ENCODE data around the gene VOPP1.

Gene VOPP1

GRCh38 chr7:55592492-55592891 is 20.2 kb upstream of the VOPP1 start:
- TF ChIP-seq EZH2phosphoT487 (IDR thresholded peaks at IDR 0.05; ENCODE audit: borderline replicate concordance): no peak
- TF ChIP-seq, protein P1, sequence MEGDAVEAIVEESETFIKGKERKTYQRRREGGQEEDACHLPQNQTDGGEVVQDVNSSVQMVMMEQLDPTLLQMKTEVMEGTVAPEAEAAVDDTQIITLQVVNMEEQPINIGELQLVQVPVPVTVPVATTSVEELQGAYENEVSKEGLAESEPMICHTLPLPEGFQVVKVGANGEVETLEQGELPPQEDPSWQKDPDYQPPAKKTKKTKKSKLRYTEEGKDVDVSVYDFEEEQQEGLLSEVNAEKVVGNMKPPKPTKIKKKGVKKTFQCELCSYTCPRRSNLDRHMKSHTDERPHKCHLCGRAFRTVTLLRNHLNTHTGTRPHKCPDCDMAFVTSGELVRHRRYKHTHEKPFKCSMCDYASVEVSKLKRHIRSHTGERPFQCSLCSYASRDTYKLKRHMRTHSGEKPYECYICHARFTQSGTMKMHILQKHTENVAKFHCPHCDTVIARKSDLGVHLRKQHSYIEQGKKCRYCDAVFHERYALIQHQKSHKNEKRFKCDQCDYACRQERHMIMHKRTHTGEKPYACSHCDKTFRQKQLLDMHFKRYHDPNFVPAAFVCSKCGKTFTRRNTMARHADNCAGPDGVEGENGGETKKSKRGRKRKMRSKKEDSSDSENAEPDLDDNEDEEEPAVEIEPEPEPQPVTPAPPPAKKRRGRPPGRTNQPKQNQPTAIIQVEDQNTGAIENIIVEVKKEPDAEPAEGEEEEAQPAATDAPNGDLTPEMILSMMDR (conservative IDR thresholded peaks at IDR 0.05; ENCODE audit: low read length): no peak
- H3K27me3 ChIP-seq (ENCODE audit: insufficient read depth, low read length, poor library complexity, severe bottlenecking): no peaks in the 10 kb centered on the region
- no peaks in the 10 kb centered on the region for H3K9me2 ChIP-seq (replicated peaks; ENCODE audit: low read depth, low read length)
- no peak overlapping the region for H3K9ac ChIP-seq (ENCODE audit: low read depth, low read length, poor library complexity, severe bottlenecking)
- H3K9me3 ChIP-seq (ENCODE audit: insufficient read depth, low read depth, low read length): no peaks in the 10 kb centered on the region
- H3K4me3 ChIP-seq (ENCODE audit: low read length, poor library complexity, severe bottlenecking): no peak overlapping the region
- H4K20me1 ChIP-seq (ENCODE audit: insufficient read depth, low read length, poor library complexity, severe bottlenecking): no peaks in the 10 kb centered on the region
- H3K79me2 ChIP-seq (ENCODE audit: insufficient read depth, low read length): no peaks in the 10 kb centered on the region
- H2AFZ ChIP-seq (ENCODE audit: low read length): no peak overlapping the region
- no peaks in the 10 kb centered on the region for H3F3A ChIP-seq (ENCODE audit: low read depth)
- H3K4me2 ChIP-seq (ENCODE audit: low read depth, low read length, poor library complexity, severe bottlenecking): no peak overlapping the region
- H3K36me3 ChIP-seq (ENCODE audit: insufficient read depth, low read length): no peaks in the 10 kb centered on the region
- no peaks in the 10 kb centered on the region for H3K4me1 ChIP-seq (ENCODE audit: insufficient read depth, low read length, poor library complexity, severe bottlenecking)

DNA sequence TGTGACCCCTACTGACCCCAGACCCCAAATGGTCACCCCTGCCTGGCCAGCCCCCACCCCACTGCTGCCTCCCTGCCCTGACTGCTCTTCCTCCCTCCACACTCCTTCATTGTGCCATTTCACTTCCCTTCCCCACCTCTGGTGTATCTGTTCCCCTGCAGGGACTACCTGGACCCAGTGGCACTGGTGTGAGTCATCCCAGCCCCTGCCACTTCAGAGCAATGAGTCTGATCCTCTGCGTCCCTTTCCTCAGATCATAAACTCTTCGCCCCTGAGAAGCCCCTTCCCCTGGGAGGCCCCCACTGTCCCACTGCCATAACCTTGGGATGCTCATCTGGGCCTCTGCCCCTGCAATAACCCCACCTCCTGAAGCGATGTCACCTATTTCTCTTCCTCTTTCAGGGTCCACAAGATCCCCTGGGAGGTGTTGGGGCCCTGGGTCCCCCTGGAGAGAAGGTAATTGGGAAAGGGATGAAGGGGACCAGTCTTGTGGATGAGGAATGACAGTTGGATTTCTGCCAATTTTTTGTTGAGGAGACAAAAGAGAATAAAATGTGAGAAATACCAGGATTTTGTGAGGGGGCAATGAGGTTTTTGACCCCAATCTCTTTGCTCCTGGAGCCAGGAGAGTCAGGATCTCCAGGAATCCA is 19.1 kb upstream of the VOPP1 start:
- H3K36me3 ChIP-seq (ENCODE audit: insufficient read depth, low read length): no peaks in the 10 kb centered on the region
- no peak overlapping the region for H2AFZ ChIP-seq (ENCODE audit: low read length)
- H3F3A ChIP-seq (ENCODE audit: low read depth): no peaks in the 10 kb centered on the region
- no peaks in the 10 kb centered on the region for H3K4me1 ChIP-seq (ENCODE audit: insufficient read depth, low read length, poor library complexity, severe bottlenecking)
- no peaks in the 10 kb centered on the region for H3K9me2 ChIP-seq (replicated peaks; ENCODE audit: low read depth, low read length)
- H3K27me3 ChIP-seq (ENCODE audit: insufficient read depth, low read length, poor library complexity, severe bottlenecking): no peaks in the 10 kb centered on the region
- H3K4me2 ChIP-seq (ENCODE audit: low read depth, low read length, poor library complexity, severe bottlenecking): no peak overlapping the region
- H3K4me3 ChIP-seq (ENCODE audit: low read length, poor library complexity, severe bottlenecking): no peak overlapping the region
- TF ChIP-seq EZH2phosphoT487 (IDR thresholded peaks at IDR 0.05; ENCODE audit: borderline replicate concordance): no peak
- TF ChIP-seq, protein P1 (conservative IDR thresholded peaks at IDR 0.05; ENCODE audit: low read length): no peak
- no peaks in the 10 kb centered on the region for H4K20me1 ChIP-seq (ENCODE audit: insufficient read depth, low read length, poor library complexity, severe bottlenecking)
- no peaks in the 10 kb centered on the region for H3K79me2 ChIP-seq (ENCODE audit: insufficient read depth, low read length)
- no peak overlapping the region for H3K9ac ChIP-seq (ENCODE audit: low read depth, low read length, poor library complexity, severe bottlenecking)
- H3K9me3 ChIP-seq (ENCODE audit: insufficient read depth, low read depth, low read length): no peaks in the 10 kb centered on the region

- Histone ChIP-seq H3K9me3 (ENCODE audit: insufficient read depth, low read depth, low read length) (no peaks in the 10 kb centered on the region), H3K4me2 (ENCODE audit: low read depth, low read length, poor library complexity, severe bottlenecking) (no peak overlapping the region), H3F3A (ENCODE audit: low read depth) (no peaks in the 10 kb centered on the region), H4K20me1 (ENCODE audit: insufficient read depth, low read length, poor library complexity, severe bottlenecking) (no peaks in the 10 kb centered on the region), H3K79me2 (ENCODE audit: insufficient read depth, low read length) (no peaks in the 10 kb centered on the region), H3K4me3 (ENCODE audit: low read length, poor library complexity, severe bottlenecking) (no peak overlapping the region), H3K36me3 (ENCODE audit: insufficient read depth, low read length) (no peaks in the 10 kb centered on the region), H3K9me2 (replicated peaks; ENCODE audit: low read depth, low read length) (no peaks in the 10 kb centered on the region), H2AFZ (ENCODE audit: low read length) (no peak overlapping the region), H3K27me3 (ENCODE audit: insufficient read depth, low read length, poor library complexity, severe bottlenecking) (no peaks in the 10 kb centered on the region), H3K9ac (ENCODE audit: low read depth, low read length, poor library complexity, severe bottlenecking) (no peak overlapping the region), H3K4me1 (ENCODE audit: insufficient read depth, low read length, poor library complexity, severe bottlenecking) (no peaks in the 10 kb centered on the region)
- TF ChIP-seq, protein P1 (conservative IDR thresholded peaks at IDR 0.05; ENCODE audit: low read length): no peak
- TF ChIP-seq EZH2phosphoT487 (IDR thresholded peaks at IDR 0.05; ENCODE audit: borderline replicate concordance): no peak
Observed at GRCh38 chr7:55590517-55591281, 18.4 kb upstream of the VOPP1 start.
